AG20443 (cell line): ENCODE measurements around the gene SELL.
"Not testable (repeated sequence)": the region's sequence is repeated elsewhere in the genome, so short reads cannot be mapped to it uniquely, and the experiment has no call there.

ENCODE experiments used
- DNase-seq: peaks from one replicate; pipeline ENCODE4 v3.0.0; 2012; ENCODE audit warnings: low spot score, mixed read lengths

Gene SELL

GRCh38 chr1:169711469-169712308 lies at the start of gene SELL:
Gene SELL (minus strand): TSS chr1:169711620. CDS start chr1:169711498, 122 bp downstream.
- peak; percentile 71 for DNase-seq

GRCh38 chr1:169759038-169759437 lies 47.6 kb upstream of the SELL start:
- DNase-seq: no peak

GRCh38 chr1:169753549-169753948 lies 42.1 kb upstream of the SELL start:
- no peak for DNase-seq

GRCh38 chr1:169750041-169750440 lies 38.6 kb upstream of the SELL start:
- no peak for DNase-seq

- DNase-seq: no peak
These were observed 35.1 kb upstream of the SELL start for GRCh38 chr1:169746550-169746949.

- DNase-seq: no peak
These were observed 33.8 kb upstream of the SELL start for GRCh38 chr1:169745015-169745861.

GRCh38 chr1:169741666-169742394 lies 30.4 kb upstream of the SELL start:
- DNase-seq: peak; percentile 63

GRCh38 chr1:169739980-169740379 lies 28.6 kb upstream of the SELL start:
- DNase-seq: no peak

GRCh38 chr1:169733924-169734323 lies 22.5 kb upstream of the SELL start, which contains the start of gene SELE:
Gene SELE (minus strand): TSS chr1:169734079. CDS start chr1:169733612, 467 bp downstream.
- no peak for DNase-seq

- DNase-seq: no peak
These were observed 20.0 kb upstream of the SELL start for GRCh38 chr1:169731446-169731845.

- DNase-seq: no peak
These were observed 18.6 kb upstream of the SELL start for GRCh38 chr1:169729991-169730390.

GRCh38 chr1:169727307-169727706 lies 15.9 kb upstream of the SELL start:
- no peak for DNase-seq

- DNase-seq: no peak
These were observed 15.4 kb upstream of the SELL start for GRCh38 chr1:169726851-169727250.

GRCh38 chr1:169725930-169726329 lies 14.5 kb upstream of the SELL start:
- DNase-seq: no peak

- DNase-seq: no peak
These were observed 12.7 kb upstream of the SELL start for GRCh38 chr1:169724168-169724567.

GRCh38 chr1:169723763-169724162 lies 12.3 kb upstream of the SELL start:
- DNase-seq: no peak

GRCh38 chr1:169722779-169723178 lies 11.4 kb upstream of the SELL start:
- no peak for DNase-seq

GRCh38 chr1:169715100-169715499 lies 3.7 kb upstream of the SELL start:
- DNase-seq: not testable (repeated sequence)

- DNase-seq: not testable (repeated sequence)
These were observed 1.7 kb upstream of the SELL start for GRCh38 chr1:169713090-169713489.

GRCh38 chr1:169712309-169712631 lies 850 bp upstream of the SELL start:
- no peak for DNase-seq

- DNase-seq: no peak
These were observed 2.8 kb downstream of the SELL start for GRCh38 chr1:169708647-169709046.

- no peak for DNase-seq
These were observed 3.4 kb downstream of the SELL start for GRCh38 chr1:169707912-169708604.
